Loucy (cell line): ENCODE measurements around the gene OR5W2.

ENCODE experiments used
- EZH2phosphoT487 ChIP-seq: fragments of 200-600 bp; IDR thresholded peaks from 2 replicates; pipeline ENCODE4 v1.6.1; 2018; ENCODE audit warnings: antibody characterized with exemption, mild to moderate bottlenecking, moderate library complexity, borderline replicate concordance
- TF ChIP-seq, protein P1 (sequence below): fragments of 200-600 bp; sonication (generic); conservative IDR thresholded peaks from 2 replicates; pipeline ENCODE4 v1.5.1; 2014; ENCODE audit warnings: mild to moderate bottlenecking, antibody characterized with exemption, low read length

- TF ChIP-seq, protein P1, sequence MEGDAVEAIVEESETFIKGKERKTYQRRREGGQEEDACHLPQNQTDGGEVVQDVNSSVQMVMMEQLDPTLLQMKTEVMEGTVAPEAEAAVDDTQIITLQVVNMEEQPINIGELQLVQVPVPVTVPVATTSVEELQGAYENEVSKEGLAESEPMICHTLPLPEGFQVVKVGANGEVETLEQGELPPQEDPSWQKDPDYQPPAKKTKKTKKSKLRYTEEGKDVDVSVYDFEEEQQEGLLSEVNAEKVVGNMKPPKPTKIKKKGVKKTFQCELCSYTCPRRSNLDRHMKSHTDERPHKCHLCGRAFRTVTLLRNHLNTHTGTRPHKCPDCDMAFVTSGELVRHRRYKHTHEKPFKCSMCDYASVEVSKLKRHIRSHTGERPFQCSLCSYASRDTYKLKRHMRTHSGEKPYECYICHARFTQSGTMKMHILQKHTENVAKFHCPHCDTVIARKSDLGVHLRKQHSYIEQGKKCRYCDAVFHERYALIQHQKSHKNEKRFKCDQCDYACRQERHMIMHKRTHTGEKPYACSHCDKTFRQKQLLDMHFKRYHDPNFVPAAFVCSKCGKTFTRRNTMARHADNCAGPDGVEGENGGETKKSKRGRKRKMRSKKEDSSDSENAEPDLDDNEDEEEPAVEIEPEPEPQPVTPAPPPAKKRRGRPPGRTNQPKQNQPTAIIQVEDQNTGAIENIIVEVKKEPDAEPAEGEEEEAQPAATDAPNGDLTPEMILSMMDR = no peak
- no peak for TF ChIP-seq EZH2phosphoT487
Observed at GRCh38 chr11:55902308-55902707, 12.1 kb downstream of the OR5W2 start.
